Mesendoderm (in vitro differentiated cells): ENCODE results near the gene KLHL35.
A peak's percentile ranks its signal among the peaks of the same experiment; 100 is the strongest.

Experiments used
- DNase-seq: peaks from one replicate; pipeline ENCODE4 v3.0.0; 2013
- H2AK5ac ChIP-seq: 2 replicates; pipeline ENCODE4 v1.6.1; 2013; ENCODE audit warnings: low read length, inconsistent platforms
- H2BK120ac ChIP-seq: 2 replicates; pipeline ENCODE4 v1.6.1; 2013; ENCODE audit warnings: low read depth, mild to moderate bottlenecking, low read length, moderate library complexity, mixed read lengths
- H2BK15ac ChIP-seq: replicated peaks from 2 replicates; pipeline ENCODE4 v1.6.1; 2013; ENCODE audit warnings: low read depth, mild to moderate bottlenecking, moderate library complexity
- H2BK5ac ChIP-seq: 2 replicates; pipeline ENCODE4 v1.6.1; 2013; ENCODE audit warnings: low read length, inconsistent platforms
- H3K18ac ChIP-seq: 2 replicates; pipeline ENCODE4 v1.6.1; 2013; ENCODE audit warnings: mild to moderate bottlenecking, low read length, mixed read lengths
- H3K23ac ChIP-seq: one replicate; pipeline ENCODE4 v1.6.1; 2013; ENCODE audit warnings: low read length
- H3K27ac ChIP-seq: 2 replicates; pipeline ENCODE4 v1.5.1; 2013; ENCODE audit warnings: low read depth, mild to moderate bottlenecking, inconsistent platforms, low read length, moderate library complexity
- H3K27me3 ChIP-seq: 2 replicates; pipeline ENCODE4 v1.6.1; 2013; ENCODE audit warnings: low read length, control low read depth, mild to moderate bottlenecking, inconsistent platforms; ENCODE audit not compliant: insufficient read depth, poor library complexity
- H3K36me3 ChIP-seq: 2 replicates; pipeline ENCODE4 v1.6.1; 2013; ENCODE audit warnings: low read length, inconsistent platforms; ENCODE audit not compliant: control insufficient read depth, insufficient read depth
- H3K4ac ChIP-seq: one replicate; pipeline ENCODE4 v1.6.1; 2013; ENCODE audit warnings: low read depth, mild to moderate bottlenecking, low read length, moderate library complexity
- H3K4me1 ChIP-seq: 2 replicates; pipeline ENCODE4 v1.6.1; 2013; ENCODE audit warnings: low read depth, low read length, inconsistent platforms; ENCODE audit not compliant: control insufficient read depth
- H3K4me2 ChIP-seq: 2 replicates; pipeline ENCODE4 v1.6.1; 2013; ENCODE audit warnings: low read length
- H3K4me3 ChIP-seq: 2 replicates; pipeline ENCODE4 v1.5.1; 2013; ENCODE audit warnings: mild to moderate bottlenecking, low read length
- H3K56ac ChIP-seq: one replicate; pipeline ENCODE4 v1.6.1; 2013; ENCODE audit warnings: low read length
- H3K79me1 ChIP-seq: 2 replicates; pipeline ENCODE4 v1.6.1; 2013; ENCODE audit warnings: low read length, inconsistent platforms
- H3K79me2 ChIP-seq: 2 replicates; pipeline ENCODE4 v1.6.1; 2013; ENCODE audit warnings: mild to moderate bottlenecking, low read length; ENCODE audit not compliant: control insufficient read depth, insufficient read depth
- H3K9ac ChIP-seq: 2 replicates; pipeline ENCODE4 v1.6.1; 2013; ENCODE audit warnings: low read length, inconsistent platforms
- H4K5ac ChIP-seq: one replicate; pipeline ENCODE4 v1.6.1; 2013; ENCODE audit warnings: low read length
- H4K8ac ChIP-seq: one replicate; pipeline ENCODE4 v1.6.1; 2013; ENCODE audit warnings: low read depth, mild to moderate bottlenecking, control low read depth, low read length, moderate library complexity
- WGBS: extraction: QIAGEN DNeasy Blood & Tissue Kit; methylation state at CpG from one replicate; pipeline ENCODE4 v1.1.7; 2013; ENCODE audit warnings: low lambda C conversion rate, missing lambda C conversion rate; ENCODE audit not compliant: insufficient coverage; ENCODE audit errors: extremely low coverage; 5-methylcytosine and 5-hydroxymethylcytosine counted together

KLHL35 gene

DNA sequence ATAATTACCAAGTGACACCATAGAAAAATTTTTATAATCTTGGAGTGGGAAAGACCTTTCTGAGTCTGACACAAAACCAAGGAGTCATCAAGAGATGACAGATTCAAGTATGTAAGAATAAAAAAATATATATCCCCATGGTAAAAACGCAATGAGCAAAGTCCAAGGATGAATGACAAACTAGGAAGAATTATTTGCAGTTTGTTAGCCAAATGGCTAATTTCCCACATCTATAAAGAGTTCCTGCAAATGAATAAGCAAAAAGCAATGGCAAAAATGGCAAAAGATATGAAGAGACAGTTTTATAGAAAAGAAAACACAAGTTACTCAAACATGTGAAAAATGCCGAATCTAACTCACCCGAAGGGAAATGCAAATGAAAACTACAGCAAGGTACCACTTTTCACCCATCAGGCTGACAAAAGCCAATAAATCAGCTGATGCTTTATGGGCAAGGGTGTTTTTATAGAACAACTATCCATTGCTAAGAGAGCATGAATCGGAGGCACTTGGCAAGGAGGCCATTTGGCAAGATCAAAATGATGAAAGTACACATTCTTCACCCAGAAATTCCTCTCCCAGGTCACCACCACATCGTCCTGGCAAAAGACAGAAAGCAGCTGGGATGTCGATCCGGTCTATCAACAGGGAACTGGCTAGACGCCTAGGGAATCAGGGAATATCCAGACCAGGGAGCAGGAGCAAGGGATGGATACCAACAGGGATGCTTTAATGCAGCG lies 21.1 kb upstream of the KLHL35 start:
- H3K79me2 ChIP-seq = no peaks in the 10 kb centered on the region
- H3K27me3 ChIP-seq = no peaks in the 10 kb centered on the region
- H3K23ac ChIP-seq = no peak overlapping the region
- H3K18ac ChIP-seq = no peak overlapping the region
- H3K27ac ChIP-seq = no peak overlapping the region
- H3K4ac ChIP-seq = no peak overlapping the region
- no peak for DNase-seq
- H2BK5ac ChIP-seq = no peak overlapping the region
- no peak overlapping the region for H3K56ac ChIP-seq
- no peak overlapping the region for H3K4me3 ChIP-seq
- no peak overlapping the region for H3K9ac ChIP-seq
- no peaks in the 10 kb centered on the region for H3K79me1 ChIP-seq
- no CpG with 5 or more reads among the region's 9 CpGs for WGBS
- no peaks in the 10 kb centered on the region for H3K4me1 ChIP-seq
- no peak overlapping the region for H4K8ac ChIP-seq
- no peak overlapping the region for H4K5ac ChIP-seq
- H3K36me3 ChIP-seq = no peaks in the 10 kb centered on the region
- H2AK5ac ChIP-seq = no peak overlapping the region
- no peak overlapping the region for H2BK15ac ChIP-seq
- H2BK120ac ChIP-seq = no peak overlapping the region
- H3K4me2 ChIP-seq = no peak overlapping the region

DNA sequence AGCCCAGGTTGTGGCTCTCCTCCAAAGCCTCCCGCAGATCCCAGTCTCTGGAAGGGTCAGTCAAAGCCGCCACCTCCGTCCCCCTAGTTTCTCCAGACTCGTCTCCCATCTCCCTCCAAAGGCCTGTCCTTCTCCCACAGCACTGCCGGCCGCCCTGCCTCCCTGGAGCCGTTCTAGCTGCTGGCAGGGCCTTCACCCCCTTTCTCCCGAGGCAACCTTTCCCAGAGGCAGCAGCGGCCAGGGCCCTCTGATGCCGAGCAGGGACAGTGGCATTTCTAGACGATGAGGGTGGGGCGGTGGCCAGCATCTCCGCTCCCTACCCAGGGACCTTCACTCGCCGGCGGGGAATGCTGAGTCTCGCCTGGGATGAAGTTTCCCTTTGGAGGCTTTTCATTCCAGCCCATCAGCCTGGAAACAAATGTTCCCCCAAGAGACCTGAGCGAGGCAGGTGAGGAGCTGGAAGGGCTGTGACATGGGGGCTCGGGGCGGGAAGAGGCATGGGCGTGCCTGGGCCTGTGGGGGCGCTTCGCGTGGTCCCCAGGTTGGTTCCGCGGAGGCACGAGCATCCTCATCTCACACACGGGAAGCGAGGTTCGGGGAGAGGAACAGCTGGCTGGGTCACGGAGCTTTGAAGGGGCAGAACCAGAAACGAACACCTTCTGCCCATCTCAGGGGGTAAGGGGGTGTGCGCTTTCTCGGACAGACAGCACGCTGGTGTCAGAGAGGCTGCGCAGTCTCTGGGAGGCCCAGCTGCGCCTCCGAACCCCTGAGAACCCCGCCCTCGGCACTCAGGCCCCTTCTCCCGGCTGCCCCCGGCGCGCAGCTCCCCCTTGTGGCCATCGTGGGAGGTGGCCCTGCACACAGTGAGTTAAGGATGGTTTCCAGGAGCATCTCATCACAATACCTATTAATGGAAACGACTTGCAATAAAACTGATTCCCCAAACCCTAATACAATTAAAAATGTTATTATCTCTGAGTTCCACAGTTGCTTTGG lies 18.1 kb upstream of the KLHL35 start:
- Histone ChIP-seq H2AK5ac (no peak overlapping the region), H3K9ac (no peak overlapping the region), H3K27ac (no peak overlapping the region), H3K56ac (no peak overlapping the region), H4K8ac (no peak overlapping the region), H3K79me2 (no peaks in the 10 kb centered on the region), H2BK5ac (no peak overlapping the region), H2BK15ac (no peak overlapping the region), H3K4me1 (no peaks in the 10 kb centered on the region), H3K27me3 (no peaks in the 10 kb centered on the region), H3K79me1 (no peaks in the 10 kb centered on the region), H2BK120ac (no peak overlapping the region), H3K18ac (no peak overlapping the region), H3K4ac (no peak overlapping the region), H3K36me3 (no peaks in the 10 kb centered on the region), H3K4me2 (no peak overlapping the region), H3K4me3 (no peak overlapping the region), H4K5ac (no peak overlapping the region), H3K23ac (no peak overlapping the region)
- no CpG with 5 or more reads among the region's 46 CpGs for WGBS
- peak; percentile 43 for DNase-seq

DNA sequence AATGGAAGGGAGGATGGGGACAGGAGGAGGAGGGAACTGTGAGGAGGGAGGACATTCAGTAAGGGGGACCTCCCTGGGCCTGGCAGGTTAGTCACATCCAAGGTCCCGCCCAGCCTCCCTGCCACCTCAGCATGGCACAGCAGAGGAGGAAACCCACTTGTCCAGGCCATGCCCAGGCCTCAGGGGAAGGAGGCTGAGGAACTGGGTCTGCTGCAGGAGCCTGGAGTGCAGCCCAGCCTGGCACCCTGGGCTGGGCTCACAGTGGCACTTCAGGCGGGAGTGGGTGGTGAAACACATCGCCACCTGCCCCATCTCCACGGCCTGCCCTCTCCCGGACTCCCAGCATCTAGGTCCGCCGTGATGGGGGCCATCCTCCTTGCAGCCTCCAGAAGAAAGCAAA lies 17.2 kb upstream of the KLHL35 start:
- Histone ChIP-seq H4K5ac (no peak overlapping the region), H4K8ac (no peak overlapping the region), H3K27me3 (no peaks in the 10 kb centered on the region), H3K4me3 (no peak overlapping the region), H3K56ac (no peak overlapping the region), H2BK120ac (no peak overlapping the region), H3K9ac (no peak overlapping the region), H3K4me1 (no peaks in the 10 kb centered on the region), H3K4ac (no peak overlapping the region), H3K36me3 (no peaks in the 10 kb centered on the region), H3K23ac (no peak overlapping the region), H3K27ac (no peak overlapping the region), H2BK15ac (no peak overlapping the region), H2BK5ac (no peak overlapping the region), H3K4me2 (no peak overlapping the region), H3K18ac (no peak overlapping the region), H3K79me1 (no peaks in the 10 kb centered on the region), H3K79me2 (no peaks in the 10 kb centered on the region), H2AK5ac (no peak overlapping the region)
- no peak for DNase-seq
- no CpG with 5 or more reads among the region's 7 CpGs for WGBS

DNA sequence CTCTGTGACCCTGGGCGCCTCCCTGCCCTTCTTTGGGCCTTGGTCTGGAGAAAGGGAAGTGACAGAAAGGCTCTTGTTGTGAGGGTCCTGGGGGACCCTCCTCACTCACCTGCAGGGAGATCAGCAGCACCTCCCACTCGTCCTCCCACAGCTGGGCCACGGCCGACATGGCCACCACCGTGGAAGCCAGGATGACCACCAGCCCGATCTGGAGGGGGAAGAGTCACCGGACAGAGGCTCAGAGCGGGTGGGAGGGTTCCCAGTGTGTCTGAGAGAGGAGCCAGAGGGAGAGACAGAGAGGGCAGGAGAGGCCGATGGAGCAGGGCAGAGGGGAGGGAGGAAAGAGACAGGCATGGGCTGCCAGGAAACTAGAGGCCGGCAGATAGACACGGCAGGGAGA lies 16.8 kb upstream of the KLHL35 start:
- Histone ChIP-seq H3K4ac (no peak overlapping the region), H3K23ac (no peak overlapping the region), H2BK120ac (no peak overlapping the region), H3K4me2 (no peak overlapping the region), H4K8ac (no peak overlapping the region), H3K18ac (no peak overlapping the region), H2AK5ac (no peak overlapping the region), H3K79me2 (no peaks in the 10 kb centered on the region), H3K4me1 (no peaks in the 10 kb centered on the region), H3K56ac (no peak overlapping the region), H3K27ac (no peak overlapping the region), H4K5ac (no peak overlapping the region), H2BK5ac (no peak overlapping the region), H3K36me3 (no peaks in the 10 kb centered on the region), H3K79me1 (no peaks in the 10 kb centered on the region), H2BK15ac (no peak overlapping the region), H3K9ac (no peak overlapping the region), H3K27me3 (no peaks in the 10 kb centered on the region), H3K4me3 (no peak overlapping the region)
- DNase-seq = no peak
- no CpG with 5 or more reads among the region's 11 CpGs for WGBS

DNA sequence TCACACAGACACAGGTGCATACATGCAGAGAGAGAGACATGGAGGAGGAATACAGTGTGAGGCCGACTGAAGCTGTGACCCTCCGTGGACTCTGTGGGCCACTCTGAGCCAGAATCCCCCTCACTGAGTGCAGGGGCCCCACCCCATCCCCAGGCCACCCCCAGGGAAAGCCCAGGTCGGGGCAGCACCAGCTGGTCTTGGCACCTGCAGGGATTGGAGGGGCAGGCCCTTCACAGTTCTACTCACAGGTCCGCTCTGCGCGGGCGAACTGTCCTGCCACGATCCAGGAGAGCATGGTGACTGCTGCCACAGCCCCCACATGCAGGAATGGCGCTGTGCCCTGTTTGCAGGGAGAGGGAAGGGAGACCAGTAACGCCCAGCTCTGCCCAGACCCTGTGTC lies 16.3 kb upstream of the KLHL35 start:
- no peaks in the 10 kb centered on the region for H3K36me3 ChIP-seq
- H3K9ac ChIP-seq = no peak overlapping the region
- H3K4me1 ChIP-seq = no peaks in the 10 kb centered on the region
- H3K27me3 ChIP-seq = no peaks in the 10 kb centered on the region
- no CpG with 5 or more reads among the region's 10 CpGs for WGBS
- H4K8ac ChIP-seq = no peak overlapping the region
- no peak overlapping the region for H3K4ac ChIP-seq
- no peak overlapping the region for H2BK15ac ChIP-seq
- H3K56ac ChIP-seq = no peak overlapping the region
- no peak overlapping the region for H4K5ac ChIP-seq
- DNase-seq = no peak
- H2BK120ac ChIP-seq = no peak overlapping the region
- no peaks in the 10 kb centered on the region for H3K79me1 ChIP-seq
- no peak overlapping the region for H3K23ac ChIP-seq
- H3K4me2 ChIP-seq = no peak overlapping the region
- no peak overlapping the region for H3K18ac ChIP-seq
- H3K27ac ChIP-seq = no peak overlapping the region
- H2AK5ac ChIP-seq = no peak overlapping the region
- H2BK5ac ChIP-seq = no peak overlapping the region
- H3K4me3 ChIP-seq = no peak overlapping the region
- no peaks in the 10 kb centered on the region for H3K79me2 ChIP-seq
